ENCODE measurements around the gene BCL11B. TPM values are rescaled to one million over a fixed set of nuclear protein-coding genes. Genes with fewer than 3 reads are reported as not detected.

BCL11B gene
- total RNA-seq = 100 to 1,000 TPM; 163 to 165 TPM
- polyA plus RNA-seq = 10 to 100 TPM in 1 of 2 donors, 1 to 10 TPM in 1; 2.6 to 11.6 TPM

GRCh38 chr14:99271951-99272631, at the start of gene BCL11B:
BCL11B (minus strand) TSS chr14:99272197; CDS start chr14:99271218, 979 bp downstream.
- Mint-ChIP-seq H3K9me3 (peaks cover 0 to 8% (median 1%) of the 10 kb centered on the region in 8 donors), H3K36me3 (peaks cover 27 to 36% of the 10 kb centered on the region in 2 donors), H3K4me1 (peaks cover 12 to 53% (median 27%) of the 10 kb centered on the region in 4 donors), H3K27ac (peak within 1 kb of the TSS; percentile 95 to 99 (median 96)), H3K27me3 (no peaks in the 10 kb centered on the region), H3K4me3 (peak within 1 kb of the TSS; percentile 92 to 100 (median 98))
- H3K9me3 ChIP-seq (ENCODE audit: control insufficient read depth in 1 of 2, low read length in 2 of 2) = no peaks in the 10 kb centered on the region
- peaks cover 21% of the 10 kb centered on the region for H3K4me1 ChIP-seq (ENCODE audit: insufficient read depth, low read length)
- peak within 1 kb of the TSS; percentile 80 for H3K27ac ChIP-seq (ENCODE audit: low read depth, low read length)
- peak within 1 kb of the TSS; percentile 91 to 93 for H3K4me3 ChIP-seq (ENCODE audit: low read length in 2 of 2)
- ChIA-PET CTCF (ENCODE audit: partially characterized antibody) (interaction anchor here (0.7 to 2.8 kb wide), 22 partner anchors 10 to 1668 kb away, joined by 3 to 40 read pairs (median 4); no protein-coding TSS in a partner anchor), POLR2A (ENCODE audit: partially characterized antibody) (interaction anchor here (0.6 to 66.7 kb wide), 35 partner anchors 10 to 1816 kb away, joined by 3 to 6015 read pairs (median 5); no protein-coding TSS in a partner anchor)
- H3K36me3 ChIP-seq (ENCODE audit: insufficient read depth, low read length) = no peaks in the 10 kb centered on the region
- DNase-seq = peak; percentile 87 to 96 (median 91)
- H3K27me3 ChIP-seq (ENCODE audit: insufficient read depth, low read length) = no peaks in the 10 kb centered on the region
- intact Hi-C loops (cut with micrococcal nuclease) = loop anchor here (1.0 to 5.0 kb wide), 9 partner anchors 1045 to 1920 kb away; no protein-coding TSS in a partner anchor

- intact Hi-C loops (cut with micrococcal nuclease) = no loop called here
- Histone ChIP-seq H3K36me3 (ENCODE audit: insufficient read depth, low read length) (no peaks in the 10 kb centered on the region), H3K9me3 (ENCODE audit: control insufficient read depth in 1 of 2, low read length in 2 of 2) (no peaks in the 10 kb centered on the region), H3K4me1 (ENCODE audit: insufficient read depth, low read length) (peaks cover 5% of the 10 kb centered on the region), H3K27me3 (ENCODE audit: insufficient read depth, low read length) (no peaks in the 10 kb centered on the region), H3K27ac (ENCODE audit: low read depth, low read length) (no peak overlapping the region), H3K4me3 (ENCODE audit: low read length in 2 of 2) (no peak overlapping the region)
- peak in 1 of 5 donors; percentile 7 for DNase-seq
- Mint-ChIP-seq H3K9me3 (no peaks in the 10 kb centered on the region), H3K36me3 (no peaks in the 10 kb centered on the region), H3K27ac (no peak overlapping the region), H3K4me3 (peak overlapping the region in 1 of 8 donors; percentile 2), H3K4me1 (peaks cover 0 to 14% (median 3%) of the 10 kb centered on the region in 4 donors), H3K27me3 (peaks cover 0 to 5% of the 10 kb centered on the region in 2 donors)
- CTCF ChIA-PET (ENCODE audit: partially characterized antibody) = interaction anchor here (1.6 to 2.5 kb wide), 3 partner anchors 9 to 95 kb away, joined by 4 to 38 read pairs (median 10); no protein-coding TSS in a partner anchor
- POLR2A ChIA-PET (ENCODE audit: partially characterized antibody) = no interaction called here
Observed at GRCh38 chr14:99321236-99321925, 49.4 kb upstream of the BCL11B start.

GRCh38 chr14:99320621-99321235, 48.7 kb upstream of the BCL11B start:
- H3K4me3 ChIP-seq (ENCODE audit: low read length in 2 of 2) = no peak overlapping the region
- Mint-ChIP-seq H3K4me1 (peaks cover 0 to 14% (median 3%) of the 10 kb centered on the region in 4 donors), H3K9me3 (no peaks in the 10 kb centered on the region), H3K27me3 (no peaks in the 10 kb centered on the region), H3K27ac (no peak overlapping the region), H3K4me3 (no peak overlapping the region), H3K36me3 (no peaks in the 10 kb centered on the region)
- CTCF ChIA-PET (ENCODE audit: partially characterized antibody) = interaction anchor here (1.6 to 2.5 kb wide), 4 partner anchors 10 to 96 kb away, joined by 4 to 38 read pairs (median 12); no protein-coding TSS in a partner anchor
- no peaks in the 10 kb centered on the region for H3K27me3 ChIP-seq (ENCODE audit: insufficient read depth, low read length)
- H3K9me3 ChIP-seq (ENCODE audit: control insufficient read depth in 1 of 2, low read length in 2 of 2) = no peaks in the 10 kb centered on the region
- peaks cover 5% of the 10 kb centered on the region for H3K4me1 ChIP-seq (ENCODE audit: insufficient read depth, low read length)
- no peaks in the 10 kb centered on the region for H3K36me3 ChIP-seq (ENCODE audit: insufficient read depth, low read length)
- intact Hi-C loops (cut with micrococcal nuclease) = loop anchor here (1.0 kb wide), 1 partner anchor 95 kb away; no protein-coding TSS in a partner anchor
- POLR2A ChIA-PET (ENCODE audit: partially characterized antibody) = no interaction called here
- DNase-seq = no peak
- H3K27ac ChIP-seq (ENCODE audit: low read depth, low read length) = no peak overlapping the region

GRCh38 chr14:99320105-99320572, 48.1 kb upstream of the BCL11B start:
- Histone ChIP-seq H3K27me3 (ENCODE audit: insufficient read depth, low read length) (no peaks in the 10 kb centered on the region), H3K27ac (ENCODE audit: low read depth, low read length) (no peak overlapping the region), H3K4me3 (ENCODE audit: low read length in 2 of 2) (no peak overlapping the region), H3K4me1 (ENCODE audit: insufficient read depth, low read length) (peaks cover 5% of the 10 kb centered on the region), H3K9me3 (ENCODE audit: control insufficient read depth in 1 of 2, low read length in 2 of 2) (no peaks in the 10 kb centered on the region), H3K36me3 (ENCODE audit: insufficient read depth, low read length) (no peaks in the 10 kb centered on the region)
- Mint-ChIP-seq H3K36me3 (no peaks in the 10 kb centered on the region), H3K27me3 (peaks cover under 1% of the 10 kb centered on the region in 2 donors), H3K27ac (no peak overlapping the region), H3K4me3 (no peak overlapping the region), H3K4me1 (peaks cover 0 to 14% (median 3%) of the 10 kb centered on the region in 4 donors), H3K9me3 (no peaks in the 10 kb centered on the region)
- ChIA-PET POLR2A (ENCODE audit: partially characterized antibody) (no interaction called here), CTCF (ENCODE audit: partially characterized antibody) (interaction anchor here (0.6 to 2.5 kb wide), 9 partner anchors 9 to 1712 kb away, joined by 3 to 38 read pairs (median 3); no protein-coding TSS in a partner anchor)
- intact Hi-C loops (cut with micrococcal nuclease) = loop anchor here (1.0 kb wide), 1 partner anchor 95 kb away; no protein-coding TSS in a partner anchor
- peak; percentile 57 to 72 (median 61) for DNase-seq

- no peaks in the 10 kb centered on the region for H3K9me3 ChIP-seq (ENCODE audit: control insufficient read depth in 1 of 2, low read length in 2 of 2)
- ChIA-PET POLR2A (ENCODE audit: partially characterized antibody) (no interaction called here), CTCF (ENCODE audit: partially characterized antibody) (interaction anchor here (2.0 to 2.5 kb wide), 2 partner anchors 16 to 98 kb away, joined by 14 to 38 read pairs; no protein-coding TSS in a partner anchor)
- Mint-ChIP-seq H3K4me1 (peaks cover 0 to 14% (median 3%) of the 10 kb centered on the region in 4 donors), H3K4me3 (no peak overlapping the region), H3K9me3 (no peaks in the 10 kb centered on the region), H3K27ac (no peak overlapping the region), H3K27me3 (peaks cover 2 to 8% of the 10 kb centered on the region in 2 donors), H3K36me3 (no peaks in the 10 kb centered on the region)
- intact Hi-C loops (cut with micrococcal nuclease) = no loop called here
- no peaks in the 10 kb centered on the region for H3K27me3 ChIP-seq (ENCODE audit: insufficient read depth, low read length)
- DNase-seq = no peak
- no peak overlapping the region for H3K27ac ChIP-seq (ENCODE audit: low read depth, low read length)
- H3K36me3 ChIP-seq (ENCODE audit: insufficient read depth, low read length) = no peaks in the 10 kb centered on the region
- H3K4me1 ChIP-seq (ENCODE audit: insufficient read depth, low read length) = peaks cover 5% of the 10 kb centered on the region
- no peak overlapping the region for H3K4me3 ChIP-seq (ENCODE audit: low read length in 2 of 2)
Observed at GRCh38 chr14:99318959-99319295, 46.9 kb upstream of the BCL11B start.

- no peaks in the 10 kb centered on the region for H3K9me3 Mint-ChIP-seq
- CTCF ChIA-PET (ENCODE audit: partially characterized antibody) = interaction anchor here (0.8 to 2.5 kb wide), 2 partner anchors 98 kb away, joined by 3 to 38 read pairs; no protein-coding TSS in a partner anchor
- Histone ChIP-seq H3K9me3 (ENCODE audit: control insufficient read depth in 1 of 2, low read length in 2 of 2) (no peaks in the 10 kb centered on the region), H3K4me1 (ENCODE audit: insufficient read depth, low read length) (peaks cover 5% of the 10 kb centered on the region), H3K27ac (ENCODE audit: low read depth, low read length) (no peak overlapping the region), H3K36me3 (ENCODE audit: insufficient read depth, low read length) (no peaks in the 10 kb centered on the region), H3K4me3 (ENCODE audit: low read length in 2 of 2) (no peak overlapping the region), H3K27me3 (ENCODE audit: insufficient read depth, low read length) (no peaks in the 10 kb centered on the region)
- intact Hi-C loops (cut with micrococcal nuclease) = no loop called here
- H3K27me3 Mint-ChIP-seq = peaks cover 2 to 8% of the 10 kb centered on the region in 2 donors
- POLR2A ChIA-PET (ENCODE audit: partially characterized antibody) = no interaction called here
- peaks cover 0 to 14% (median 3%) of the 10 kb centered on the region in 4 donors for H3K4me1 Mint-ChIP-seq
- H3K36me3 Mint-ChIP-seq = no peaks in the 10 kb centered on the region
- no peak overlapping the region for H3K4me3 Mint-ChIP-seq
- DNase-seq = no peak
- H3K27ac Mint-ChIP-seq = peak overlapping the region in 1 of 7 donors; percentile 4
Observed at GRCh38 chr14:99318091-99318958, 46.3 kb upstream of the BCL11B start.
